ENCODE measurements around the gene ZNF407. TPM values are rescaled to one million over a fixed set of nuclear protein-coding genes. Genes with fewer than 3 reads are reported as not detected.
"Not testable (repeated sequence)": the region's sequence is repeated elsewhere in the genome, so short reads cannot be mapped to it uniquely, and the experiment has no call there.

Gene ZNF407
- total RNA-seq, 2 experiments from 2014 or later: 11.7 to 13.4 TPM

- CTCF ChIA-PET: interaction anchor here (1.1 kb wide), 1 partner anchor 87 kb away, joined by 3 read pairs; no protein-coding TSS in a partner anchor
- DNase-seq: no peak
- no peaks in the 10 kb centered on the region for H3K27me3 Mint-ChIP-seq
- H3K36me3 Mint-ChIP-seq (ENCODE audit: low read depth): peaks cover 23% of the 10 kb centered on the region
- H3K4me1 Mint-ChIP-seq: peaks cover 36% of the 10 kb centered on the region
- H3K9me3 Mint-ChIP-seq: peaks cover 37% of the 10 kb centered on the region
- POLR2A ChIA-PET: no interaction called here
- H3K4me3 Mint-ChIP-seq: no peak overlapping the region
- no peak overlapping the region for H3K27ac Mint-ChIP-seq
Measured at GRCh38 chr18:75073654-75074053, 476.0 kb downstream of the ZNF407 start.

GRCh38 chr18:75074196-75075015 lies 476.7 kb downstream of the ZNF407 start:
- Mint-ChIP-seq H3K9me3 (peaks cover 42% of the 10 kb centered on the region), H3K27me3 (no peaks in the 10 kb centered on the region), H3K36me3 (ENCODE audit: low read depth) (peaks cover 23% of the 10 kb centered on the region), H3K4me1 (peaks cover 31% of the 10 kb centered on the region), H3K27ac (no peak overlapping the region), H3K4me3 (no peak overlapping the region)
- DNase-seq: no peak
- ChIA-PET POLR2A (interaction anchor here (0.6 kb wide), 1 partner anchor 477 kb away, joined by 4 read pairs; the partner anchor contains the start of gene ZNF407), CTCF (no interaction called here)

- POLR2A ChIA-PET: no interaction called here
- CTCF ChIA-PET: no interaction called here
Measured at GRCh38 chr18:75075016-75075305, 477.3 kb downstream of the ZNF407 start.

GRCh38 chr18:75075429-75075841 lies 477.8 kb downstream of the ZNF407 start:
- no peak for DNase-seq
- no peak overlapping the region for H3K4me3 Mint-ChIP-seq
- peaks cover 23% of the 10 kb centered on the region for H3K36me3 Mint-ChIP-seq (ENCODE audit: low read depth)
- CTCF ChIA-PET: no interaction called here
- no peak overlapping the region for H3K27ac Mint-ChIP-seq
- POLR2A ChIA-PET: no interaction called here
- H3K4me1 Mint-ChIP-seq: peaks cover 21% of the 10 kb centered on the region
- peaks cover 42% of the 10 kb centered on the region for H3K9me3 Mint-ChIP-seq
- H3K27me3 Mint-ChIP-seq: no peaks in the 10 kb centered on the region

More at GRCh38 chr18:75075016-75075305, 477.3 kb downstream of the ZNF407 start:
- Mint-ChIP-seq H3K4me3 (no peak overlapping the region), H3K9me3 (peaks cover 42% of the 10 kb centered on the region), H3K36me3 (ENCODE audit: low read depth) (peaks cover 23% of the 10 kb centered on the region), H3K27ac (no peak overlapping the region), H3K4me1 (peaks cover 26% of the 10 kb centered on the region), H3K27me3 (no peaks in the 10 kb centered on the region)
- DNase-seq: no peak

GRCh38 chr18:75076286-75076685 lies 478.6 kb downstream of the ZNF407 start:
- POLR2A ChIA-PET: interaction anchor here (1.8 kb wide), 1 partner anchor 134 kb away, joined by 6 read pairs; the partner anchor contains the start of gene TSHZ1
- H3K4me1 Mint-ChIP-seq: peaks cover 13% of the 10 kb centered on the region
- no peaks in the 10 kb centered on the region for H3K27me3 Mint-ChIP-seq
- H3K36me3 Mint-ChIP-seq (ENCODE audit: low read depth): peaks cover 23% of the 10 kb centered on the region
- H3K9me3 Mint-ChIP-seq: peaks cover 42% of the 10 kb centered on the region
- no peak overlapping the region for H3K27ac Mint-ChIP-seq
- H3K4me3 Mint-ChIP-seq: no peak overlapping the region
- DNase-seq: no peak
- CTCF ChIA-PET: no interaction called here

GRCh38 chr18:75081486-75081885 lies 483.8 kb downstream of the ZNF407 start:
- H3K9me3 Mint-ChIP-seq: peaks cover 28% of the 10 kb centered on the region
- peaks cover 8% of the 10 kb centered on the region for H3K36me3 Mint-ChIP-seq (ENCODE audit: low read depth)
- no peak overlapping the region for H3K27ac Mint-ChIP-seq
- H3K4me1 Mint-ChIP-seq: no peaks in the 10 kb centered on the region
- H3K27me3 Mint-ChIP-seq: no peaks in the 10 kb centered on the region
- CTCF ChIA-PET: no interaction called here
- POLR2A ChIA-PET: no interaction called here
- no peak for DNase-seq
- no peak overlapping the region for H3K4me3 Mint-ChIP-seq

GRCh38 chr18:75083131-75083530 lies 485.5 kb downstream of the ZNF407 start:
- Mint-ChIP-seq H3K27me3 (no peaks in the 10 kb centered on the region), H3K9me3 (peaks cover 19% of the 10 kb centered on the region), H3K36me3 (ENCODE audit: low read depth) (peaks cover 2% of the 10 kb centered on the region), H3K27ac (no peak overlapping the region), H3K4me1 (no peaks in the 10 kb centered on the region), H3K4me3 (no peak overlapping the region)
- DNase-seq: no peak
- POLR2A ChIA-PET: interaction anchor here (1.2 kb wide), 1 partner anchor 12 kb away, joined by 3 read pairs; no protein-coding TSS in a partner anchor
- CTCF ChIA-PET: no interaction called here

- POLR2A ChIA-PET: interaction anchor here (1.2 kb wide), 1 partner anchor 12 kb away, joined by 3 read pairs; no protein-coding TSS in a partner anchor
- no peaks in the 10 kb centered on the region for H3K27me3 Mint-ChIP-seq
- peaks cover 17% of the 10 kb centered on the region for H3K9me3 Mint-ChIP-seq
- CTCF ChIA-PET: no interaction called here
- no peaks in the 10 kb centered on the region for H3K36me3 Mint-ChIP-seq (ENCODE audit: low read depth)
- no peaks in the 10 kb centered on the region for H3K4me1 Mint-ChIP-seq
- H3K4me3 Mint-ChIP-seq: no peak overlapping the region
- H3K27ac Mint-ChIP-seq: no peak overlapping the region
- DNase-seq: no peak
Measured at GRCh38 chr18:75083761-75084160, 486.1 kb downstream of the ZNF407 start.

- H3K27ac Mint-ChIP-seq; POLR2A ChIA-PET; H3K27me3 Mint-ChIP-seq; H3K4me3 Mint-ChIP-seq; H3K36me3 Mint-ChIP-seq (ENCODE audit: low read depth); DNase-seq; CTCF ChIA-PET; H3K4me1 Mint-ChIP-seq: not testable (repeated sequence)
- peaks cover 12% of the 10 kb centered on the region for H3K9me3 Mint-ChIP-seq
Measured at GRCh38 chr18:75085676-75086075, 488.0 kb downstream of the ZNF407 start.

GRCh38 chr18:75086494-75087034 lies 488.9 kb downstream of the ZNF407 start:
- Mint-ChIP-seq H3K9me3 (peaks cover 12% of the 10 kb centered on the region), H3K27ac (no peak overlapping the region), H3K4me3 (no peak overlapping the region), H3K27me3 (no peaks in the 10 kb centered on the region), H3K36me3 (ENCODE audit: low read depth) (no peaks in the 10 kb centered on the region), H3K4me1 (no peaks in the 10 kb centered on the region)
- CTCF ChIA-PET: no interaction called here
- no peak for DNase-seq
- POLR2A ChIA-PET: no interaction called here

GRCh38 chr18:75087119-75088020 lies 489.7 kb downstream of the ZNF407 start:
- Mint-ChIP-seq H3K4me1 (no peaks in the 10 kb centered on the region), H3K36me3 (ENCODE audit: low read depth) (no peaks in the 10 kb centered on the region), H3K9me3 (peaks cover 12% of the 10 kb centered on the region), H3K4me3 (no peak overlapping the region), H3K27me3 (no peaks in the 10 kb centered on the region), H3K27ac (no peak overlapping the region)
- CTCF ChIA-PET: no interaction called here
- POLR2A ChIA-PET: no interaction called here
- no peak for DNase-seq

GRCh38 chr18:75088021-75088506 lies 490.4 kb downstream of the ZNF407 start:
- DNase-seq: no peak
- ChIA-PET CTCF (no interaction called here), POLR2A (no interaction called here)
- peaks cover 12% of the 10 kb centered on the region for H3K9me3 Mint-ChIP-seq
- no peaks in the 10 kb centered on the region for H3K36me3 Mint-ChIP-seq (ENCODE audit: low read depth)
- no peaks in the 10 kb centered on the region for H3K4me1 Mint-ChIP-seq
- no peak overlapping the region for H3K4me3 Mint-ChIP-seq
- H3K27ac Mint-ChIP-seq: no peak overlapping the region
- no peaks in the 10 kb centered on the region for H3K27me3 Mint-ChIP-seq

GRCh38 chr18:75088622-75089211 lies 491.0 kb downstream of the ZNF407 start:
- ChIA-PET CTCF (no interaction called here), POLR2A (no interaction called here)
- no peak overlapping the region for H3K27ac Mint-ChIP-seq
- no peaks in the 10 kb centered on the region for H3K4me1 Mint-ChIP-seq
- H3K4me3 Mint-ChIP-seq: no peak overlapping the region
- no peaks in the 10 kb centered on the region for H3K36me3 Mint-ChIP-seq (ENCODE audit: low read depth)
- H3K9me3 Mint-ChIP-seq: peaks cover 12% of the 10 kb centered on the region
- no peak for DNase-seq
- no peaks in the 10 kb centered on the region for H3K27me3 Mint-ChIP-seq
